Smooth muscle cell (in vitro differentiated cells): ENCODE measurements around the gene IRX1. TPM values are rescaled to one million over a fixed set of nuclear protein-coding genes. Genes with fewer than 3 reads are reported as not detected.

Experiments used
- DNase-seq: peaks from one replicate; lab custom pipeline; 2025; ENCODE audit not compliant: unreplicated experiment; lab: John Stamatoyannopoulos, UW
- H2AFZ ChIP-seq: fragments of 200-600 bp; sonication (generic); 2 replicates; pipeline ENCODE4 v1.6.0; 2016; ENCODE audit warnings: antibody characterized with exemption, low read depth, mild to moderate bottlenecking
- H3F3A ChIP-seq: fragments of 200-600 bp; sonication (generic); 2 replicates; pipeline ENCODE4 v1.6.0; 2017; ENCODE audit warnings: antibody characterized with exemption, low read depth
- H3K27ac ChIP-seq: fragments of 200-600 bp; sonication (generic); 2 replicates; pipeline ENCODE4 v1.5.1; 2016; ENCODE audit warnings: low read depth, mild to moderate bottlenecking
- H3K27me3 ChIP-seq: fragments of 200-600 bp; sonication (generic); 2 replicates; pipeline ENCODE4 v1.6.1; 2016; ENCODE audit warnings: low read depth, mild to moderate bottlenecking
- H3K36me3 ChIP-seq: fragments of 200-600 bp; sonication (generic); 2 replicates; pipeline ENCODE4 v1.5.1; 2016; ENCODE audit warnings: low read depth
- H3K4me1 ChIP-seq: fragments of 200-600 bp; sonication (generic); 2 replicates; pipeline ENCODE4 v1.5.1; 2016; ENCODE audit warnings: low read depth
- H3K4me2 ChIP-seq: fragments of 200-600 bp; sonication (generic); 2 replicates; pipeline ENCODE4 v1.6.0; 2016; ENCODE audit warnings: mild to moderate bottlenecking
- H3K4me3 ChIP-seq: fragments of 200-600 bp; sonication (generic); 2 replicates; pipeline ENCODE4 v1.5.1; 2016; ENCODE audit warnings: mild to moderate bottlenecking
- H3K79me2 ChIP-seq: fragments of 200-600 bp; sonication (generic); 2 replicates; pipeline ENCODE4 v1.6.0; 2016; ENCODE audit warnings: low read depth, mild to moderate bottlenecking
- H3K9ac ChIP-seq: fragments of 200-600 bp; sonication (generic); 2 replicates; pipeline ENCODE4 v1.6.0; 2016; ENCODE audit warnings: low read depth
- H3K9me3 ChIP-seq: fragments of 200-600 bp; sonication (generic); replicated peaks from 2 replicates; pipeline ENCODE4 v1.5.1; 2016; ENCODE audit warnings: low read depth
- H4K20me1 ChIP-seq: fragments of 200-600 bp; sonication (generic); 2 replicates; pipeline ENCODE4 v1.6.0; 2016; ENCODE audit warnings: low read depth
- WGBS: methylation state at CpG from one replicate; pipeline ENCODE4 v1.1.7; 2016; ENCODE audit warnings: low lambda C conversion rate; 5-methylcytosine and 5-hydroxymethylcytosine counted together
- polyA plus RNA-seq: library from polyadenylated mRNA; unstranded; fragments of >200 nt; fragmentation: Nextera tagmentation; extraction: Ambion mirVana; gene quantifications from 2 replicates; pipeline ENCODE4 v1.2.1, GENCODE V29; 2016
- total RNA-seq: library from RNA; depleted of rRNA; stranded (reverse); fragments of >200 nt; gene quantifications from 2 replicates; pipeline ENCODE4 v1.2.3, GENCODE V29; 2014
- TF ChIP-seq, protein P1 (sequence below): fragments of 200-600 bp; sonication (generic); IDR thresholded peaks from 2 replicates; pipeline ENCODE4 v1.5.1; 2017; ENCODE audit warnings: borderline replicate concordance, mild to moderate bottlenecking, antibody characterized with exemption; ENCODE audit not compliant: insufficient read depth, poor library complexity, severe bottlenecking

The IRX1 gene
- total and polyA plus RNA-seq, 2 experiments from 2014 or later, result 0.30 to 0.67 TPM

DNA sequence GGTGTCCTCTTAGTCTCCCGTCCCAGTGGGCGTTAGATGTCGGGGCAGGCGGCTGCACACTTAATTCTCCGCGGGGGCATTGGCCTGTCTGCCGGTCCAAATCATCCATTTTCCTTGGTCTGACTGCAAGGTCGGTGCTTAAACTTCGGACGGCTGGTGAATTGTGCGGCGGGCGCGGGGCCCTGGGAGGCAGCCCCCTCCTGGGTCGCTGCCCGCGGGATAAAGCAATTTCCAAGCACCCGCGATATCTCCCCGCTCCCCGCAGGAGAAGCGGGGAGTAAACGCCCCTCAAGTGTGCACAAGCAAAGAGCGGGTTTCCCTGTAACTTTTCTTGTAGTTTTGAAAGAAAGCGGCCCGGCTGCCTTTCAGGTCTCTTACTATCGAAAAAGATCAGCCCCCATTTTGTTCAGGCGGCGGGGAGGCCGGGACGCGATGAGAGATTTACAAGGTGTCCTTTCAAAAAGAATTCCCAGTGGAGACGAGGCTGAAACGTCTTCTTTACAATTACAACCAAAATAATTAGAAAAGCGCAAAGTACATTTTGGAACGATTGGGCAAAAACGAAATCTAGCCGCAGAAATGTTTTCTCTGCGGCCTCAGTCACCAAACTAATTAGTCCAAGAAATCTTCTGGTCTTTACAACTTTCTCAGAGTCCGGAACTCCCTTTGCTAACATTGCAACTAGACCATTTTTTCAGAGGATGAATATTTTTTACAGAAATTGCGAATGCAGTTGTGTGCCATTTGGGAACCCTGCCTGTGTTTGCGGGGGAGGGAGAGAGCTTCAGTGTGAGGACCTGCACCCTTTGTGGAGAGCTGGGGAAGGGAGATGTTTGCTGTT lies 1.8 kb downstream of the IRX1 start:
- Histone ChIP-seq H3K4me2 (no peak overlapping the region), H3K9me3 (no peaks in the 10 kb centered on the region), H3K4me3 (peak overlapping the region; percentile 31), H3K9ac (no peak overlapping the region), H3K27ac (no peak overlapping the region), H4K20me1 (no peaks in the 10 kb centered on the region), H3F3A (no peaks in the 10 kb centered on the region), H3K36me3 (no peaks in the 10 kb centered on the region), H3K79me2 (no peaks in the 10 kb centered on the region), H3K4me1 (peaks cover 25% of the 10 kb centered on the region), H2AFZ (no peak overlapping the region), H3K27me3 (peaks cover 98% of the 10 kb centered on the region)
- WGBS, result 4% methylated on average over 42 of the region's 42 CpGs
- DNase-seq, result no peak
- TF ChIP-seq, protein P1, sequence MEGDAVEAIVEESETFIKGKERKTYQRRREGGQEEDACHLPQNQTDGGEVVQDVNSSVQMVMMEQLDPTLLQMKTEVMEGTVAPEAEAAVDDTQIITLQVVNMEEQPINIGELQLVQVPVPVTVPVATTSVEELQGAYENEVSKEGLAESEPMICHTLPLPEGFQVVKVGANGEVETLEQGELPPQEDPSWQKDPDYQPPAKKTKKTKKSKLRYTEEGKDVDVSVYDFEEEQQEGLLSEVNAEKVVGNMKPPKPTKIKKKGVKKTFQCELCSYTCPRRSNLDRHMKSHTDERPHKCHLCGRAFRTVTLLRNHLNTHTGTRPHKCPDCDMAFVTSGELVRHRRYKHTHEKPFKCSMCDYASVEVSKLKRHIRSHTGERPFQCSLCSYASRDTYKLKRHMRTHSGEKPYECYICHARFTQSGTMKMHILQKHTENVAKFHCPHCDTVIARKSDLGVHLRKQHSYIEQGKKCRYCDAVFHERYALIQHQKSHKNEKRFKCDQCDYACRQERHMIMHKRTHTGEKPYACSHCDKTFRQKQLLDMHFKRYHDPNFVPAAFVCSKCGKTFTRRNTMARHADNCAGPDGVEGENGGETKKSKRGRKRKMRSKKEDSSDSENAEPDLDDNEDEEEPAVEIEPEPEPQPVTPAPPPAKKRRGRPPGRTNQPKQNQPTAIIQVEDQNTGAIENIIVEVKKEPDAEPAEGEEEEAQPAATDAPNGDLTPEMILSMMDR, result no peak

DNA sequence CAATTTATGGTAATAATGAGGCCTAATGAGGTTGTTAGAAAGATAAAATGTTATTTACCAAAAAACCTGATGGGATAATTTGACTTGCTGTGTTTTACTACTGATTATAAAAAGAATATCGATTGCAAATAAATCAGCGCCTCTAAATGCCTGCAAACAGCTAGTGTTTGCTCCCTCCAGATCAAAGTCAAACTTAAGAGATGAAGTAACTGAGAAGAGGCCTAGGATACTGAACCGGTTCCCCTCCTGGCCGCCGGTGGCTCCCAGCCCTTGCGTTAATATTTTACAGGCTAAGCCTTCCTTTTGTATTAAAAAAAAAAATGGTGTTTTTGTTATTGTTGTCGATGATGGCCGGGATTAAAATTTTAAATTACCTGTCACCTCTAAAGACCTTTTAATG lies 2.6 kb downstream of the IRX1 start:
- H4K20me1 ChIP-seq, result no peaks in the 10 kb centered on the region
- H3K36me3 ChIP-seq, result no peaks in the 10 kb centered on the region
- peaks cover 98% of the 10 kb centered on the region for H3K27me3 ChIP-seq
- WGBS, result 10% methylated on average over 8 of the region's 8 CpGs
- H3F3A ChIP-seq, result no peaks in the 10 kb centered on the region
- H3K9me3 ChIP-seq, result no peaks in the 10 kb centered on the region
- no peak overlapping the region for H2AFZ ChIP-seq
- H3K4me1 ChIP-seq, result peaks cover 25% of the 10 kb centered on the region
- no peak overlapping the region for H3K9ac ChIP-seq
- TF ChIP-seq, protein P1, result no peak
- no peak for DNase-seq
- H3K4me2 ChIP-seq, result no peak overlapping the region
- H3K4me3 ChIP-seq, result peak overlapping the region; percentile 31
- H3K79me2 ChIP-seq, result no peaks in the 10 kb centered on the region
- H3K27ac ChIP-seq, result no peak overlapping the region

DNA sequence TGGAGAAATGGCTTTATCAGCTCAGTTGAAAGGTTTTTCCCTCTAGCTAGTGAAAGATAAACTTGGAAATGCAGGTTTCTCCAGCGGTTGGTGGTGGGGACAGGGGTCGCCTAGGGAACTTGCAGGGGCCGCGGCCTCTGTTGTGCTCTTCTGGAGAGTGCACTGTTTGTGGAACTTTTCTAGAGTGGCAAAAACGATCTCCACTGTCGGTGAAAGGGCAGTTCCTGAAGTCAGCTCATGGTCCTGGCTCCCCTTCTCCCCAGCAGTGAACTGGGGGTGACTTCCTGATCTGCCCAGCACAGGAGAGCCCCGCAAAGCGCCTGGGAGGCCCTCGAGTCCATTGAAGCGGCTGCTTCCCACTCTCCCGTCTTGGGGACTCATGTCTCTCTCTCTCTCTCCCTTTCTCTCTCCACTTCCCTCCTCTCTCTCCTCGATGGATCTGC lies 3.2 kb downstream of the IRX1 start:
- H3K9ac ChIP-seq, result no peak overlapping the region
- H3F3A ChIP-seq, result no peaks in the 10 kb centered on the region
- H3K27me3 ChIP-seq, result peaks cover 98% of the 10 kb centered on the region
- no peak overlapping the region for H3K4me3 ChIP-seq
- no peaks in the 10 kb centered on the region for H3K36me3 ChIP-seq
- H4K20me1 ChIP-seq, result no peaks in the 10 kb centered on the region
- H3K9me3 ChIP-seq, result no peaks in the 10 kb centered on the region
- H3K27ac ChIP-seq, result no peak overlapping the region
- no peaks in the 10 kb centered on the region for H3K79me2 ChIP-seq
- H3K4me2 ChIP-seq, result no peak overlapping the region
- peaks cover 25% of the 10 kb centered on the region for H3K4me1 ChIP-seq
- H2AFZ ChIP-seq, result no peak overlapping the region
- TF ChIP-seq, protein P1, result no peak
- no peak for DNase-seq
- 4% methylated on average over 12 of the region's 12 CpGs for WGBS
